Stimulated activated CD4-positive, alpha-beta T cell treated with anti-CD3 and anti-CD28 coated beads, Interleukin-15, amount 100 ng/mL, for 48 hours (primary cell): ENCODE data around the gene IL1A.

Experiments
- DNase-seq, 2 donors: peaks; one replicate each; pipeline ENCODE4 v3.0.0-alpha.2; 2020; ENCODE audit warnings: low read depth in 2 of 2

IL1A gene

DNA sequence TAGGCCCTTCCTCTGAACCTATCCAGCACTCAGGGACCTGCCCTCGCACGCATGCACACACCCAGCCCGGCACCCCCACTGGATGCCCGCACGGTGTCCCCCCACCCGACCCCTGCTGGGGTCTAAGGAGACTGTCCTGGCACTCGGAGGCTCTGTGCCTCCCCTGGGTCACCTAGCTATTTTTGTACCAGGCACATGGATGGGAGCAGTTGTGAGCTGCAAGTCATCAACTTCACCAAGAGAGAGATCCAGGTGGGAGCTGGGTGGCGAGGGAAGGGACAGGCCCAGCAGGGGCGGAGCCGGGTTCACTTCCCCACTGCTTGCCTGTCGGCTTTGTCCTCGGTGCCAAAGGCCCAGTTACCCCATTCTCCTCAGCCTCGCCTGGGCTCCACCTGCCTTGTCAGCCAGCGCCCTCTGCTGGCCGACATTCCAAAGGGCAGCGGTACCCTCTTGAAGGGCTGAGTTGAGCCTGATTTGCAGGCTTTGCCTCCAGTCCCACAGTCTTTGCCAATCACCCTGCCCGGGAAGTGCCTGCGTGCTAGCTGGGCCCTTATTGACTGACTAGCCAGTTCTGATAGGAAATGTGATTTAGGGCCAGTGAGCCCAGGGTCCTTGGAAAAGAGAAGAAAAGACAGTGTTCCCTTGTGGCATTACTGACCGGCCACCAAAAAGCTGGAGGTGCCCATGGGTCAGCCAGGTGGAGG lies 57.7 kb downstream of the IL1A start:
- peak; percentile 80 to 83 for DNase-seq

DNA sequence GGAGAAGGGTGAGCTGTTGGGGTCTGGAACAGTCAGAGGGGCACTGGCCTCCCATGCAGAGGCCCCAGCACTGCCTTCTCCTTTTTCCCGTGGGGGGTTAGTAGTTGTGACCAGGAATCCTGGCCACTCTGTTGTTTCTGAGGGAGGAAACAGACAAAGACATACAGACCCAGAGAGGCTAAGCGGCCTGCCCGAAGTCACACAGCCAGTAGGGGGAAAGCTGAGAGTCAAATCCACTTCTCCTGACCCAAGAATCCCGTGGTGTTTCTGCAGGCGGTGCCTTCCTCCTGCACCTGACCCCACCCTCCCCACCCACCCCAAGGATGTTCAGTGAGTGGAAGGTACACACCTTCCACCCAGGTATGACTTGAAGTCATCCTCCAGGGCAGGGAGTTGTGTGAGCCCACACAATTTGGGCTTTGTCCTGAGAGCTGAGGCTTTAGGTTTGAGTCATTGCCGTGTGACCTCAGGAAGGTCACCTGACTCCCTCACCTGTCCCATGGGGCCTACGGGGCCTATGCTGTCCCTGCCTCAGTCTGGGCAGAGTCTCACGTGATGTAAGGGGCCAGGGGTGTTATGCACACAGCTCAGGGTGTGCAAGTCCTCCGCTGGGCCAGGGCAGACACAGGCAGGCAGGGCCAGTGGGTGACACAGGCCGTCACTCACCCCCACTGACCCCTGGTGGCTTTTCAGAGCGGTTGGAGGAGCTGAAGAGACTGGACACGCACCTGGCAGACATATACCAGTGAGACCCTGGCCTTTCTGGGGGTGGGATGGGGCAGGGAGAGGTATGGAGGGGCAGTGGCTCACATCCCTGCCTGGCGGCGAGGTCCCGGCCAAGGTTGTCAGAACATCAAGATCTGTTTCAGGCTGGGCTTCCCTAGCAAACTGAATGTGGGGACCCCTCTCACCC lies 58.5 kb downstream of the IL1A start:
- no peak for DNase-seq

DNA sequence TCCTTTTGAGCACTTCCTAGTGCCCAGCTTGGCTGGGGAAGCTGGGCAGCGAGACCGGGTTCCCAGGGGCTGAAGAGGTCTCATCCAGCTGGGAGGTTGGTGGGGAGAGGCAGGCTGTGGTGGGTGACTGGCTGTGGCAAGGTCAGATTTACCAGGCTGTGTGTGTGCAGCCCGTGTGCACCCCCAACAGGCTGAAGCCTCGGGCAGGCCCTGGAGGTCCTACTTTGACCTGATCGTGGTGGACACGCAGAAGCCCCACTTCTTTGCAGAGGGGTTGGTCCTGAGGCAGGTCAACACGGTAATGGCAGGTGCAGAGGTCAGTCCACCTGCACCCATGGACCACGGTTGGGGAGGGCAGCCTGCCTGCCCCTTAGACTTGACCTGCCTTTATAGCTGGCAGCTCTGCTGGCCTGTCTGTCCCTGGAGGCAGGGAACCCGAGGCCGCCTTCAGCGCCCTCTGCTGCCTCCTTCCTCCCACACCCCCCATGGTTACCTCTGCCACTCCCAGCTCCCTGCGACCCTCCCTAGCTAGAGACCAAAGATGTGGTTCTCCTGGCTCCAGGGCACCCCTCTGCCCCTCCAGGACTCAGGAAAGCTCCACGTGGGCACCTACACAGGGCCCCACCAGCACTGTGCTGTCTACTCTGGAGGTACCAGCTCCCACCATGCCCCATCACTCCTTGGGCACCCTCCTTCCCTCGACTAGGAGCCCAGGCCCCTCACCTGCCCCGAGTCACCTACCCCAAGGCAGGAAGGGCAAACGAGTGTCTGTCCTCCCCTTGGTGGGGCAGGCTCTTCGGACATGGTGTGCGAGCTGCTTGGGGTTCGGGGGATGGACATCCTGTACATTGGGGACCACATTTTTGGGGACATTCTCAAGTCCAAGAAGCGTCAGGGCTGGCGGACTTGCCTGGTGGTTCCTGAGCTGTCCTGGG lies 59.4 kb downstream of the IL1A start:
- DNase-seq, result no peak

DNA sequence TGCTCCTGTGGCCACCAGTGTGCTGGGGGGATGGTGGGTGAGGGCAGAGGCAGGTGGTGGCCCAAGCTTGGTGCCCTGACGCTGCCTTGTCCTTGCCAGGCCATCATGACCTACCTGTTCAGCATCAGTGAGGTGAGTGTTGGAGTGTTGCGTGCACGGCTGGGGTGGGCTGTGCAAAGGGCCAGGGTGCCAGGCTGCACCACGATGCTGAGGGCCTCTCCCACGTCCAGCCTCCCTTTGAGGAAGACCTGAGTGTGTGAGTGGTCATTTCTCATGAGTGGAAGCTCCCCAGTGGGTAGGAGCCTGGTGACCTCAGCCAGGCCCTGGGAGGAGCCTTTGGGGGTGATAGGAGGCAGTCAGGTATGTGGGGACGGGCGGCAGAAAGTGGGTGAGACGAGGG lies 60.3 kb downstream of the IL1A start:
- no peak for DNase-seq
